Transverse colon (tissue), 3 donors: ENCODE data around the gene NPAS3.

Experiments
- POLR2A ChIP-seq: fragments of 450-650 bp; IDR thresholded peaks from one replicate; pipeline ENCODE4 v1.6.1; 2016; ENCODE audit warnings: antibody characterized with exemption, mild to moderate bottlenecking, moderate library complexity
- TF ChIP-seq, protein P1 (sequence below), 5 experiments: fragments of 200-600 bp in 3 of 5; fragments of 450-650 bp in 2 of 5; sonication (generic) in 3 of 5; IDR thresholded peaks; 1 replicate in 2 of 5; 2 replicates in 3 of 5; pipeline ENCODE4 v1.5.1; 2016 to 2017; ENCODE audit warnings: antibody characterized with exemption in 5 of 5, inconsistent platforms in 3 of 5, mild to moderate bottlenecking in 2 of 5, moderate library complexity in 1 of 5

DNA sequence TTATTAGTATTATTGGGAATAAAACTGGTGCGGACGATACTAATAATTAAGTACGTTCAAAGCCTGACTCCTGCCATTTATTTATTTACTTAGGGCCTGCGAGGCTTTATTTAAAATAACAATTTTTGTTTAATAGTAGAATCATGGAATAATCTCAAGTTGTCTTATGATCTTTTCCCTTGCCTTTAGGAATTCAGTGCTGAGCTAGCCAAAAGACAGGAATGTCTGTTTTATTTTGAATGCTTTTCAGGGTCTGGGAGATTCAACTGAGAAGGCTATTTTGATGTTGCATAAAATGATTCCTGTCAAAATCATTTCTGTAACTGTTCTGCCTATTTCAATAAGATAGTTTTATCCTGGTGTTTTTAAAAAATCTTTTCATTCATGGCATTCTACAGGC, 522.4 kb downstream of the NPAS3 start:
- TF ChIP-seq, protein P1, sequence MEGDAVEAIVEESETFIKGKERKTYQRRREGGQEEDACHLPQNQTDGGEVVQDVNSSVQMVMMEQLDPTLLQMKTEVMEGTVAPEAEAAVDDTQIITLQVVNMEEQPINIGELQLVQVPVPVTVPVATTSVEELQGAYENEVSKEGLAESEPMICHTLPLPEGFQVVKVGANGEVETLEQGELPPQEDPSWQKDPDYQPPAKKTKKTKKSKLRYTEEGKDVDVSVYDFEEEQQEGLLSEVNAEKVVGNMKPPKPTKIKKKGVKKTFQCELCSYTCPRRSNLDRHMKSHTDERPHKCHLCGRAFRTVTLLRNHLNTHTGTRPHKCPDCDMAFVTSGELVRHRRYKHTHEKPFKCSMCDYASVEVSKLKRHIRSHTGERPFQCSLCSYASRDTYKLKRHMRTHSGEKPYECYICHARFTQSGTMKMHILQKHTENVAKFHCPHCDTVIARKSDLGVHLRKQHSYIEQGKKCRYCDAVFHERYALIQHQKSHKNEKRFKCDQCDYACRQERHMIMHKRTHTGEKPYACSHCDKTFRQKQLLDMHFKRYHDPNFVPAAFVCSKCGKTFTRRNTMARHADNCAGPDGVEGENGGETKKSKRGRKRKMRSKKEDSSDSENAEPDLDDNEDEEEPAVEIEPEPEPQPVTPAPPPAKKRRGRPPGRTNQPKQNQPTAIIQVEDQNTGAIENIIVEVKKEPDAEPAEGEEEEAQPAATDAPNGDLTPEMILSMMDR (IDR thresholded peaks at IDR 0.05), result no peak
- TF ChIP-seq POLR2A, result no peak
